Neuronal stem cell (in vitro differentiated cells): Measurements from ENCODE around the gene RBL2.
A peak's percentile ranks its signal among the peaks of the same experiment; 100 is the strongest.

Experiments
- DNase-seq: peaks from one replicate; pipeline ENCODE4 v3.0.0-alpha.2; 2013; ENCODE audit warnings: low spot score
- H2AFZ ChIP-seq: one replicate; pipeline ENCODE4 v1.6.1; 2013; ENCODE audit warnings: mild to moderate bottlenecking, low read length, inconsistent platforms
- H2AK5ac ChIP-seq: 2 replicates; pipeline ENCODE4 v1.6.1; 2013; ENCODE audit warnings: low read depth, mild to moderate bottlenecking, inconsistent platforms, low read length, moderate library complexity, mixed read lengths
- H2BK120ac ChIP-seq: 2 replicates; pipeline ENCODE4 v1.6.1; 2013; ENCODE audit warnings: low read depth, mild to moderate bottlenecking, inconsistent platforms, low read length, moderate library complexity, mixed read lengths
- H2BK12ac ChIP-seq: one replicate; pipeline ENCODE4 v1.6.1; 2013; ENCODE audit warnings: low read length, inconsistent platforms
- H2BK15ac ChIP-seq: 2 replicates; pipeline ENCODE4 v1.6.1; 2013; ENCODE audit warnings: mild to moderate bottlenecking, low read length, inconsistent platforms, mixed read lengths
- H2BK5ac ChIP-seq: one replicate; pipeline ENCODE4 v1.6.1; 2013; ENCODE audit warnings: inconsistent platforms, mild to moderate bottlenecking, low read length, moderate library complexity
- H3K14ac ChIP-seq: one replicate; pipeline ENCODE4 v1.6.1; 2013; ENCODE audit warnings: low read length, inconsistent platforms
- H3K18ac ChIP-seq: 2 replicates; pipeline ENCODE4 v1.6.1; 2013; ENCODE audit warnings: low read length, inconsistent platforms
- H3K23ac ChIP-seq: 2 replicates; pipeline ENCODE4 v1.6.1; 2013; ENCODE audit warnings: low read depth, mild to moderate bottlenecking, mixed read lengths, low read length, inconsistent platforms; ENCODE audit not compliant: poor library complexity
- H3K27ac ChIP-seq: replicated peaks from 3 replicates; pipeline ENCODE4 v1.5.1; 2013; ENCODE audit warnings: low read length, inconsistent platforms
- H3K27me3 ChIP-seq, 3 experiments: 2 replicates each; pipeline ENCODE4 v1.6.1; 2013; ENCODE audit warnings: low read length in 3 of 3, mild to moderate bottlenecking in 2 of 3, inconsistent platforms in 1 of 3, low read depth in 1 of 3, mixed read lengths in 1 of 3, moderate library complexity in 1 of 3; ENCODE audit not compliant: control insufficient read depth in 3 of 3, insufficient read depth in 3 of 3
- H3K36me3 ChIP-seq, 2 donors: replicated peaks in 1 of 2; 2 replicates each; pipeline ENCODE4 v1.6.1; 2013; ENCODE audit warnings: low read length in 2 of 2; ENCODE audit not compliant: control insufficient read depth in 2 of 2, insufficient read depth in 2 of 2
- H3K4ac ChIP-seq: 2 replicates; pipeline ENCODE4 v1.6.1; 2013; ENCODE audit warnings: inconsistent platforms, mild to moderate bottlenecking, low read length, moderate library complexity
- H3K4me1 ChIP-seq, 2 donors: 1 replicate in 1 of 2; 2 replicates in 1 of 2; pipeline ENCODE4 v1.6.1; 2013; ENCODE audit warnings: low read length in 2 of 2, low read depth in 1 of 2; ENCODE audit not compliant: control insufficient read depth in 2 of 2, insufficient read depth in 1 of 2
- H3K4me2 ChIP-seq: one replicate; pipeline ENCODE4 v1.6.1; 2013; ENCODE audit warnings: mild to moderate bottlenecking, low read length, inconsistent platforms; ENCODE audit not compliant: insufficient read depth, poor library complexity, severe bottlenecking
- H3K4me3 ChIP-seq, 2 donors: 2 replicates each; pipeline ENCODE4 v1.5.1; 2013; ENCODE audit warnings: low read length in 2 of 2, mild to moderate bottlenecking in 2 of 2, inconsistent platforms in 1 of 2, moderate library complexity in 1 of 2
- H3K79me1 ChIP-seq: one replicate; pipeline ENCODE4 v1.6.1; 2013; ENCODE audit warnings: low read depth, mild to moderate bottlenecking, inconsistent platforms, low read length, moderate library complexity
- H3K9ac ChIP-seq: one replicate; pipeline ENCODE4 v1.6.1; 2013; ENCODE audit warnings: mild to moderate bottlenecking, low read depth, low read length, inconsistent platforms; ENCODE audit not compliant: poor library complexity
- H3K9me3 ChIP-seq, 2 donors: replicated peaks in 1 of 2; 2 replicates each; pipeline versions ENCODE3 to v1.6.1; 2013; ENCODE audit warnings: low read length in 2 of 2, mild to moderate bottlenecking in 2 of 2, inconsistent platforms in 1 of 2, low read depth in 1 of 2, mixed read lengths in 1 of 2, moderate library complexity in 1 of 2; ENCODE audit not compliant: control insufficient read depth in 2 of 2, insufficient read depth in 1 of 2
- H4K8ac ChIP-seq: one replicate; pipeline ENCODE4 v1.6.1; 2013; ENCODE audit warnings: low read depth, mild to moderate bottlenecking, inconsistent platforms, low read length, moderate library complexity
- H4K91ac ChIP-seq: one replicate; pipeline ENCODE4 v1.6.1; 2013; ENCODE audit warnings: low read length, low read depth, mild to moderate bottlenecking, inconsistent platforms; ENCODE audit not compliant: poor library complexity
- WGBS, 2 donors: extraction: QIAGEN DNeasy Blood & Tissue Kit; methylation state at CpG; one replicate each; pipeline ENCODE4 v1.1.7; 2013; ENCODE audit warnings: missing lambda C conversion rate in 2 of 2, mixed read lengths in 1 of 2; ENCODE audit not compliant: insufficient read length in 2 of 2, insufficient replicate concordance in 1 of 2; ENCODE audit errors: extremely low coverage in 2 of 2; 5-methylcytosine and 5-hydroxymethylcytosine counted together

Gene RBL2

GRCh38 chr16:53515259-53515658, 81.0 kb downstream of the RBL2 start:
- no peak overlapping the region for H2BK5ac ChIP-seq
- H3K9me3 ChIP-seq = peaks cover 2 to 14% of the 10 kb centered on the region in 2 donors
- peaks cover under 1 to 3% of the 10 kb centered on the region in 2 donors for H3K4me1 ChIP-seq
- H2AK5ac ChIP-seq = no peak overlapping the region
- no peaks in the 10 kb centered on the region for H3K36me3 ChIP-seq
- no peaks in the 10 kb centered on the region for H3K79me1 ChIP-seq
- H2BK12ac ChIP-seq = no peak overlapping the region
- no peak overlapping the region for H3K4ac ChIP-seq
- H3K27me3 ChIP-seq = no peaks in the 10 kb centered on the region
- no peak overlapping the region for H3K4me3 ChIP-seq
- H3K9ac ChIP-seq = no peak overlapping the region
- H3K4me2 ChIP-seq = no peak overlapping the region
- no peak overlapping the region for H4K91ac ChIP-seq
- H2BK120ac ChIP-seq = no peak overlapping the region
- no peak overlapping the region for H3K23ac ChIP-seq
- no peak for DNase-seq
- no peak overlapping the region for H3K27ac ChIP-seq
- H3K14ac ChIP-seq = no peak overlapping the region
- H3K18ac ChIP-seq = no peak overlapping the region
- H2AFZ ChIP-seq = no peak overlapping the region
- H2BK15ac ChIP-seq = no peak overlapping the region
- H4K8ac ChIP-seq = no peak overlapping the region
- no CpG with 5 or more reads among the region's 6 CpGs for WGBS, 2 donors

- no peak for DNase-seq
- peaks cover 0 to 2% of the 10 kb centered on the region in 2 donors for H3K4me1 ChIP-seq
- H3K18ac ChIP-seq = no peak overlapping the region
- H3K36me3 ChIP-seq = no peaks in the 10 kb centered on the region
- no peak overlapping the region for H3K23ac ChIP-seq
- H3K4me3 ChIP-seq = no peak overlapping the region
- H2BK120ac ChIP-seq = no peak overlapping the region
- H3K79me1 ChIP-seq = no peaks in the 10 kb centered on the region
- peaks cover 2 to 14% of the 10 kb centered on the region in 2 donors for H3K9me3 ChIP-seq
- WGBS, 2 donors = no CpG with 5 or more reads among the region's 2 CpGs
- H2BK15ac ChIP-seq = no peak overlapping the region
- H2BK12ac ChIP-seq = no peak overlapping the region
- H3K27me3 ChIP-seq = no peaks in the 10 kb centered on the region
- no peak overlapping the region for H2BK5ac ChIP-seq
- H2AK5ac ChIP-seq = no peak overlapping the region
- H4K91ac ChIP-seq = no peak overlapping the region
- no peak overlapping the region for H3K14ac ChIP-seq
- H3K4me2 ChIP-seq = no peak overlapping the region
- H4K8ac ChIP-seq = no peak overlapping the region
- H3K27ac ChIP-seq = no peak overlapping the region
- no peak overlapping the region for H3K4ac ChIP-seq
- no peak overlapping the region for H3K9ac ChIP-seq
- peak overlapping the region; percentile 40 for H2AFZ ChIP-seq
Measured at GRCh38 chr16:53515811-53516210, 81.5 kb downstream of the RBL2 start.

- WGBS, 2 donors = no CpG with 5 or more reads among the region's 4 CpGs
- H3K4me2 ChIP-seq = no peak overlapping the region
Measured at GRCh38 chr16:53517851-53518250, 83.6 kb downstream of the RBL2 start.

GRCh38 chr16:53518550-53519416, 84.5 kb downstream of the RBL2 start:
- no peak overlapping the region for H3K4ac ChIP-seq
- no peak overlapping the region for H2AK5ac ChIP-seq
- peaks cover 0 to 9% of the 10 kb centered on the region in 2 donors for H3K9me3 ChIP-seq
- H2AFZ ChIP-seq = peak overlapping the region; percentile 3
- no peak overlapping the region for H2BK12ac ChIP-seq
- H2BK5ac ChIP-seq = no peak overlapping the region
- no peak overlapping the region for H4K91ac ChIP-seq
- H3K36me3 ChIP-seq = no peaks in the 10 kb centered on the region
- no peak overlapping the region for H3K27ac ChIP-seq
- no peak overlapping the region for H3K4me2 ChIP-seq
- no peak overlapping the region for H3K14ac ChIP-seq
- peaks cover 0 to 2% of the 10 kb centered on the region in 2 donors for H3K4me1 ChIP-seq
- no peak overlapping the region for H4K8ac ChIP-seq
- H2BK15ac ChIP-seq = no peak overlapping the region
- no peak overlapping the region for H3K18ac ChIP-seq
- WGBS, 2 donors = no CpG with 5 or more reads among the region's 19 CpGs
- H3K4me3 ChIP-seq = no peak overlapping the region
- H3K23ac ChIP-seq = no peak overlapping the region
- no peak for DNase-seq
- no peak overlapping the region for H3K9ac ChIP-seq
- peaks cover 0 to 5% (median 0%) of the 10 kb centered on the region in 3 experiments for H3K27me3 ChIP-seq
- no peaks in the 10 kb centered on the region for H3K79me1 ChIP-seq
- no peak overlapping the region for H2BK120ac ChIP-seq

More at GRCh38 chr16:53517851-53518250, 83.6 kb downstream of the RBL2 start:
- Histone ChIP-seq H3K36me3 (no peaks in the 10 kb centered on the region), H2BK120ac (no peak overlapping the region), H3K9me3 (peaks cover 2 to 14% of the 10 kb centered on the region in 2 donors), H2BK5ac (no peak overlapping the region), H4K91ac (no peak overlapping the region), H3K18ac (no peak overlapping the region), H3K27ac (no peak overlapping the region), H3K9ac (no peak overlapping the region), H3K14ac (no peak overlapping the region), H3K4me3 (no peak overlapping the region), H3K4ac (no peak overlapping the region), H2BK15ac (no peak overlapping the region), H2AFZ (no peak overlapping the region), H3K4me1 (peaks cover 0 to 2% of the 10 kb centered on the region in 2 donors), H3K79me1 (no peaks in the 10 kb centered on the region), H2BK12ac (no peak overlapping the region), H4K8ac (no peak overlapping the region), H3K27me3 (no peaks in the 10 kb centered on the region), H3K23ac (no peak overlapping the region), H2AK5ac (no peak overlapping the region)
- DNase-seq = no peak
